Measurements from ENCODE around the gene ANO4. TPM values are rescaled to one million over a fixed set of nuclear protein-coding genes. Genes with fewer than 3 reads are reported as not detected.

The ANO4 gene
- total RNA-seq, 2 donors from 2014 or later: 3.4 to 4.0 TPM

- 98 to 100% methylated on average over 1 to 4 of the region's 4 CpGs for WGBS, 2 experiments (ENCODE audit: insufficient coverage in 1 of 2, insufficient read length in 1 of 2)
- Histone ChIP-seq H3K4me1 (ENCODE audit: control insufficient read depth, insufficient read depth, low read length) (no peaks in the 10 kb centered on the region), H3K9me3 (ENCODE audit: control insufficient read depth, low read length) (peaks cover 9% of the 10 kb centered on the region), H3K27ac (ENCODE audit: low read depth, low read length) (no peak overlapping the region), H3K4me3 (ENCODE audit: low read length) (no peak overlapping the region), H3K27me3 (ENCODE audit: control insufficient read depth, insufficient read depth, low read length, poor library complexity, severe bottlenecking) (no peaks in the 10 kb centered on the region), H3K9ac (ENCODE audit: extremely low read depth, low read length, poor library complexity, severe bottlenecking) (no peak overlapping the region), H3K36me3 (ENCODE audit: control insufficient read depth, insufficient read depth, low read length) (no peaks in the 10 kb centered on the region)
- H3K27ac Mint-ChIP-seq: no peak overlapping the region
- TF ChIP-seq CTCF (conservative IDR thresholded peaks at IDR 0.05): no peak
- no peak for DNase-seq
- no peaks in the 10 kb centered on the region for H3K27me3 Mint-ChIP-seq (ENCODE audit: insufficient read depth)
- H3K4me1 Mint-ChIP-seq: peaks cover 5% of the 10 kb centered on the region
- H3K4me3 Mint-ChIP-seq: no peak overlapping the region
- H3K36me3 Mint-ChIP-seq (ENCODE audit: low read depth): no peaks in the 10 kb centered on the region
- H3K9me3 Mint-ChIP-seq: peaks cover 35% of the 10 kb centered on the region
Observed at GRCh38 chr12:101027816-101028215, 233.2 kb downstream of the ANO4 start.

- Histone ChIP-seq H3K27me3 (ENCODE audit: control insufficient read depth, insufficient read depth, low read length, poor library complexity, severe bottlenecking) (no peaks in the 10 kb centered on the region), H3K4me1 (ENCODE audit: control insufficient read depth, insufficient read depth, low read length) (no peaks in the 10 kb centered on the region), H3K27ac (ENCODE audit: low read depth, low read length) (no peak overlapping the region), H3K36me3 (ENCODE audit: control insufficient read depth, insufficient read depth, low read length) (no peaks in the 10 kb centered on the region), H3K9me3 (ENCODE audit: control insufficient read depth, low read length) (no peaks in the 10 kb centered on the region), H3K9ac (ENCODE audit: extremely low read depth, low read length, poor library complexity, severe bottlenecking) (no peak overlapping the region), H3K4me3 (ENCODE audit: low read length) (no peak overlapping the region)
- peaks cover 12% of the 10 kb centered on the region for H3K4me1 Mint-ChIP-seq
- 90% methylated on average over 2 of the region's 2 CpGs; no CpG with 5 or more reads in 1 of the 2 experiments for WGBS, 2 experiments (ENCODE audit: insufficient coverage in 1 of 2, insufficient read length in 1 of 2)
- no peak overlapping the region for H3K4me3 Mint-ChIP-seq
- H3K27me3 Mint-ChIP-seq (ENCODE audit: insufficient read depth): no peaks in the 10 kb centered on the region
- no peak for DNase-seq
- TF ChIP-seq CTCF (conservative IDR thresholded peaks at IDR 0.05): no peak
- H3K27ac Mint-ChIP-seq: no peak overlapping the region
- peaks cover 3% of the 10 kb centered on the region for H3K9me3 Mint-ChIP-seq
- no peaks in the 10 kb centered on the region for H3K36me3 Mint-ChIP-seq (ENCODE audit: low read depth)
Observed at GRCh38 chr12:101038289-101038871, 243.8 kb downstream of the ANO4 start.

GRCh38 chr12:101039848-101040531 is 245.4 kb downstream of the ANO4 start:
- no peak for TF ChIP-seq CTCF (conservative IDR thresholded peaks at IDR 0.05)
- H3K9ac ChIP-seq (ENCODE audit: extremely low read depth, low read length, poor library complexity, severe bottlenecking): no peak overlapping the region
- no peaks in the 10 kb centered on the region for H3K4me1 ChIP-seq (ENCODE audit: control insufficient read depth, insufficient read depth, low read length)
- no peaks in the 10 kb centered on the region for H3K9me3 ChIP-seq (ENCODE audit: control insufficient read depth, low read length)
- H3K36me3 Mint-ChIP-seq (ENCODE audit: low read depth): no peaks in the 10 kb centered on the region
- no peaks in the 10 kb centered on the region for H3K27me3 ChIP-seq (ENCODE audit: control insufficient read depth, insufficient read depth, low read length, poor library complexity, severe bottlenecking)
- H3K4me3 ChIP-seq (ENCODE audit: low read length): no peak overlapping the region
- H3K9me3 Mint-ChIP-seq: no peaks in the 10 kb centered on the region
- no peak overlapping the region for H3K27ac Mint-ChIP-seq
- no peaks in the 10 kb centered on the region for H3K27me3 Mint-ChIP-seq (ENCODE audit: insufficient read depth)
- 93 to 94% methylated on average over 5 to 6 of the region's 6 CpGs for WGBS, 2 experiments (ENCODE audit: insufficient coverage in 1 of 2, insufficient read length in 1 of 2)
- no peak for DNase-seq
- no peak overlapping the region for H3K27ac ChIP-seq (ENCODE audit: low read depth, low read length)
- H3K36me3 ChIP-seq (ENCODE audit: control insufficient read depth, insufficient read depth, low read length): no peaks in the 10 kb centered on the region
- peaks cover 12% of the 10 kb centered on the region for H3K4me1 Mint-ChIP-seq
- H3K4me3 Mint-ChIP-seq: no peak overlapping the region

Measured in endodermal cell (in vitro differentiated cells).